ENCODE results near the gene CYTL1. TPM values are rescaled to one million over a fixed set of nuclear protein-coding genes. Genes with fewer than 3 reads are reported as not detected.

CYTL1 gene
- total RNA-seq, 2 donors from 2014 or later: 0.90 TPM; not detected in 1

DNA sequence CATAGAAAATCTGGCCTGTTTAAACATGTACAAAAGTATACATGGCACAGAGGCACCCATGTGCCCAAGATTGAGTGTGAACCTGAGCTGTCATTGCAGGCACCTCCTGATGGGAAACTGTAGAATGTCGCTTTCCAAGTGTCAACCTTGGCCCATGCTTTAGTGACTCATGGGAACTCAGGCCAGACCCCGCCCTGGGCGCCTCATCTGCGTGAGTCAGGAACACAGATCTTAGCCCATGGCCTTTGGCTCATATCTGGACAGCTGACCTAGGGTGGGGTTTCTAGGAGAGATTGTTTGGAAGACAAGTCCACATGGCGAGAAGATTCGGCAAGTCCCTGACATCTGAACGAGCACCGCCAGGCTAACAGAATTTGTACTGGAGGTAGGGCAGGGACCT is 50.0 kb downstream of the CYTL1 start:
- Histone ChIP-seq H3K27ac (no peak overlapping the region), H3K27me3 (no peaks in the 10 kb centered on the region), H3K36me3 (no peaks in the 10 kb centered on the region), H3K9me3 (no peaks in the 10 kb centered on the region), H3K9ac (ENCODE audit: low read depth in 2 of 2, low read length in 2 of 2) (no peak overlapping the region), H3K4me1 (no peaks in the 10 kb centered on the region), H3K4me3 (no peak overlapping the region)
- peak; percentile 40 for DNase-seq
- intact Hi-C loops (cut with DNase I): no loop called here
- TF ChIP-seq, protein P1, sequence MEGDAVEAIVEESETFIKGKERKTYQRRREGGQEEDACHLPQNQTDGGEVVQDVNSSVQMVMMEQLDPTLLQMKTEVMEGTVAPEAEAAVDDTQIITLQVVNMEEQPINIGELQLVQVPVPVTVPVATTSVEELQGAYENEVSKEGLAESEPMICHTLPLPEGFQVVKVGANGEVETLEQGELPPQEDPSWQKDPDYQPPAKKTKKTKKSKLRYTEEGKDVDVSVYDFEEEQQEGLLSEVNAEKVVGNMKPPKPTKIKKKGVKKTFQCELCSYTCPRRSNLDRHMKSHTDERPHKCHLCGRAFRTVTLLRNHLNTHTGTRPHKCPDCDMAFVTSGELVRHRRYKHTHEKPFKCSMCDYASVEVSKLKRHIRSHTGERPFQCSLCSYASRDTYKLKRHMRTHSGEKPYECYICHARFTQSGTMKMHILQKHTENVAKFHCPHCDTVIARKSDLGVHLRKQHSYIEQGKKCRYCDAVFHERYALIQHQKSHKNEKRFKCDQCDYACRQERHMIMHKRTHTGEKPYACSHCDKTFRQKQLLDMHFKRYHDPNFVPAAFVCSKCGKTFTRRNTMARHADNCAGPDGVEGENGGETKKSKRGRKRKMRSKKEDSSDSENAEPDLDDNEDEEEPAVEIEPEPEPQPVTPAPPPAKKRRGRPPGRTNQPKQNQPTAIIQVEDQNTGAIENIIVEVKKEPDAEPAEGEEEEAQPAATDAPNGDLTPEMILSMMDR (IDR thresholded peaks at IDR 0.05): no peak

DNA sequence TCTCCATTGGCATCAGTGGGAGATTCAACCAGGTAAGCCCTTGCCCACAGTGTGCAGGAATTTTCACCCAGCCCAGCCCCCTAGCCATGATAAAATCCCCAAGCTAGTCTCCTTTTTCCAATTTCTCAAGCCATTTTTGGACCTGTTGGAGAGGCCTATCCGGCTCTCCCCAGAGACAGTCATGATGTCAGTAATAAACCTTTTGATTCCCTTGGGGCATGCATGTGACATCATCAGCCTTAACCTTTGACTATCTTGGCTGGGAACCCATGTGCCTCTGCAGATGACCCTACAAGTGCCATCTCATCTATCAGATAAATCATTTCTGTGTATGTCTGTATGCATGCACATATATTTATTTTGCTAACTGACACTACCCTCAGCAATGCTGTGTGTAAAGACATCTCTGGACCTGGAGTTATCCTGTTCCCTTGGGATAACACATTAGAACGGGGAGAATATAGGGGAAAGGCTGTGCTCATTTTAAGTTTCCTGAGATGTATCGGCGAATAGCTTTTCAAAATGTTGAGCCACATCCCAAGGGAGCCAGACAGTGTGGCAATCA is 51.0 kb downstream of the CYTL1 start:
- Histone ChIP-seq H3K4me1 (no peaks in the 10 kb centered on the region), H3K9ac (ENCODE audit: low read depth in 2 of 2, low read length in 2 of 2) (no peak overlapping the region), H3K27ac (no peak overlapping the region), H3K9me3 (no peaks in the 10 kb centered on the region), H3K27me3 (no peaks in the 10 kb centered on the region), H3K4me3 (no peak overlapping the region), H3K36me3 (no peaks in the 10 kb centered on the region)
- DNase-seq: no peak
- intact Hi-C loops (cut with DNase I): no loop called here
- TF ChIP-seq, protein P1 (IDR thresholded peaks at IDR 0.05): no peak

Other genes with a start within 250 kb of the CYTL1 start
- gene MSX1, start 159.8 kb downstream of the CYTL1 start, total RNA-seq: under 1 TPM; 0.25 to 0.53 TPM
- gene STK32B, start 32.0 kb upstream of the CYTL1 start, total RNA-seq: under 1 TPM; 0.64 to 0.82 TPM